Fibroblast of skin of back (primary cell): ENCODE results near the gene ATXN3. TPM values are rescaled to one million over a fixed set of nuclear protein-coding genes. Genes with fewer than 3 reads are reported as not detected.
A peak's percentile ranks its signal among the peaks of the same experiment; 100 is the strongest.

Experiments used
- DNase-seq: peaks from one replicate; pipeline ENCODE4 v3.0.0-alpha.2; 2013
- polyA plus RNA-seq, 2 experiments: library from polyadenylated mRNA; unstranded; fragments of 120-200 nt; gene quantifications; one replicate each; pipeline ENCODE4 v1.2.1, GENCODE V29; 2013; ENCODE audit not compliant: insufficient read length in 2 of 2

ATXN3 gene
- polyA plus RNA-seq (2013, experiment 1 of 2; ENCODE audit: insufficient read length), result 15.7 TPM
- 21.3 TPM for polyA plus RNA-seq (2013, experiment 2 of 2; ENCODE audit: insufficient read length)

GRCh38 chr14:92106143-92106926 lies at the start of gene ATXN3:
Gene ATXN3, minus strand, starts transcription at chr14:92106582. Its CDS starts 30 bp downstream, at chr14:92106552.
- DNase-seq, result peak; percentile 99

GRCh38 chr14:92154283-92154942 lies 48.0 kb upstream of the ATXN3 start:
- DNase-seq, result peak; percentile 20

GRCh38 chr14:92153581-92153980 lies 47.2 kb upstream of the ATXN3 start:
- DNase-seq, result no peak

GRCh38 chr14:92144708-92145107 lies 38.3 kb upstream of the ATXN3 start:
- no peak for DNase-seq

- no peak for DNase-seq
Observed at GRCh38 chr14:92143962-92144361, 37.6 kb upstream of the ATXN3 start.

GRCh38 chr14:92143309-92143708 lies 36.9 kb upstream of the ATXN3 start:
- no peak for DNase-seq

- DNase-seq, result peak; percentile 35
Observed at GRCh38 chr14:92135269-92135668, 28.9 kb upstream of the ATXN3 start.

GRCh38 chr14:92134456-92134855 lies 28.1 kb upstream of the ATXN3 start:
- no peak for DNase-seq

- DNase-seq, result no peak
Observed at GRCh38 chr14:92122761-92123160, 16.4 kb upstream of the ATXN3 start.

GRCh38 chr14:92122351-92122677 lies 15.9 kb upstream of the ATXN3 start:
- peak; percentile 42 for DNase-seq

- DNase-seq, result peak; percentile 82
Observed at GRCh38 chr14:92121670-92122350, 15.4 kb upstream of the ATXN3 start, which contains the start of the genes CPSF2 and NDUFB1. Gene CPSF2, plus strand, starts transcription at chr14:92121969. Its CDS starts 9,016 bp downstream, at chr14:92130985. Gene NDUFB1, minus strand, starts transcription at chr14:92121706. Its CDS starts 4,069 bp downstream, at chr14:92117637.

GRCh38 chr14:92121207-92121669 lies 14.9 kb upstream of the ATXN3 start:
- DNase-seq, result peak; percentile 25

- DNase-seq, result no peak
Observed at GRCh38 chr14:92109490-92109889, 3.1 kb upstream of the ATXN3 start.

- DNase-seq, result no peak
Observed at GRCh38 chr14:92108345-92109254, 2.2 kb upstream of the ATXN3 start.

GRCh38 chr14:92105893-92106142 lies 564 bp downstream of the ATXN3 start:
- no peak for DNase-seq

- no peak for DNase-seq
Observed at GRCh38 chr14:92105073-92105892, 1.1 kb downstream of the ATXN3 start.

GRCh38 chr14:92103363-92103989 lies 2.9 kb downstream of the ATXN3 start:
- no peak for DNase-seq

GRCh38 chr14:92099802-92100201 lies 6.6 kb downstream of the ATXN3 start:
- DNase-seq, result no peak

- DNase-seq, result no peak
Observed at GRCh38 chr14:92093320-92093719, 13.1 kb downstream of the ATXN3 start.

- DNase-seq, result no peak
Observed at GRCh38 chr14:92088494-92088893, 17.9 kb downstream of the ATXN3 start.

GRCh38 chr14:92074555-92074954 lies 31.8 kb downstream of the ATXN3 start:
- DNase-seq, result no peak
